Astrocyte of the spinal cord (primary cell): ENCODE measurements around the gene MRGPRG.

Experiments
- DNase-seq: peaks from one replicate; pipeline ENCODE4 v3.0.0; 2011; ENCODE audit warnings: low read depth, low spot score
- H3K4me3 ChIP-seq: 2 replicates; pipeline ENCODE4 v1.5.1; 2011; ENCODE audit warnings: low read depth, mild to moderate bottlenecking, low read length, moderate library complexity
- CTCF ChIP-seq: IDR thresholded peaks from 2 replicates; pipeline ENCODE4 v1.5.1; 2012; ENCODE audit warnings: low read depth, mild to moderate bottlenecking, low read length, inconsistent platforms
- in situ Hi-C: cut with HindIII; loops from 2 replicates; pipeline ENCODE4 v1.10.0; 2017; ENCODE audit warnings: low sequenced_read_pairs

The MRGPRG gene

GRCh38 chr11:3223932-3224381 lies 5.3 kb upstream of the MRGPRG start:
- no peak for TF ChIP-seq CTCF
- in situ Hi-C loops, result no loop called here
- no peak for DNase-seq
- H3K4me3 ChIP-seq, result no peak overlapping the region

DNA sequence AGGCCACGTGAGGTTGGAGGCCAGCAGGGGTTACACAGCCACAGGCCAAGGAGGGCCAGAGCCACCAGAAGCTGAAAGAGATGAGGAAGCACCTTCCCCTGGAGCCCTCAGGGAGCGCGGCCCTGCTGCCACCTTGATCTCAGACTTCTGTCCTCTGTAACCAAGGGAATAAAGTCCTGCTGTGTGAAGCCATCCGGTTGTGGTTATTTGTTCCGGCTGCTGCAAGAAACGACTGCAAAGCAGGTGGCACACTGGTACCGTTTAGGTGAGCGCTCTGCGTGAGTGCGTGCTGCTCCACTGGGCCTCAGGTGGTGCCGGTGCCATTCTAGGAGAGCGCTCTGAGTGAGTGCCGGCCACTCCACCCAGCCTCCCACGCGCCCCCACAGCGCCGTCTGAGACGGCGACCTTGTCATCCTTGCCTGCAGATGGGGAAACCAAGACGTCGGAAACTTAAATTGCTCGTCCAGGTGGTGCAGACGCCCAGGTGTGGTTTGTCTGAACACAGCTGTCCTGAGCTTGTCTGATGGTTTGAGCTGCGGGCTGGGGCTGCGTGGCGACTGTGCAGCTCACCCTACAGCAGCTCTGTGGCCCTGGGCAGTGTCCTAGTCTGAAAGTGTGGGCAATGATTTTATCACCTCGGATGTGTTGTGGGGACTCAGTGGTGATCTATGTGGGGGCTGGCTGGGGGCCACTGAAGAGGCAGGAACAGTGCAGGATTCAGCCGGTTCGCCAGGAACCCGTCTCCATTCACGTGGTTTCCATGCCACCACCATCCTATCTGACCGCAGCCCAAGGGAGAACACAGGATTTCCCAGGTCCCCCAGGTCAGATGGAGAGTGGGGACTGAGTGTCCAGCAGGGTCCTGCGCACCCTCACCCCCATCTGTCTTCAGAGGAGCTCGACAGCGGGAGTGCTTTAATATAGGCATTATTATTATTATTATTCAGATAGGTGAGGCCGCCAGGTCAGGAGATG lies 4.6 kb upstream of the MRGPRG start:
- no peak for TF ChIP-seq CTCF
- H3K4me3 ChIP-seq, result no peak overlapping the region
- DNase-seq, result no peak
- in situ Hi-C loops, result no loop called here

- H3K4me3 ChIP-seq, result no peak overlapping the region
- DNase-seq, result no peak
- in situ Hi-C loops, result no loop called here
- no peak for TF ChIP-seq CTCF
Observed at GRCh38 chr11:3222003-3222855, 3.6 kb upstream of the MRGPRG start.

GRCh38 chr11:3221408-3222002 lies 2.9 kb upstream of the MRGPRG start:
- no peak overlapping the region for H3K4me3 ChIP-seq
- in situ Hi-C loops, result no loop called here
- DNase-seq, result no peak
- no peak for TF ChIP-seq CTCF

GRCh38 chr11:3220521-3221407 lies 2.2 kb upstream of the MRGPRG start:
- TF ChIP-seq CTCF, result no peak
- no peak for DNase-seq
- no peak overlapping the region for H3K4me3 ChIP-seq
- in situ Hi-C loops, result no loop called here
